Stimulated activated CD4-positive, alpha-beta T cell treated with anti-CD3 and anti-CD28 coated beads, Interleukin-12 subunit alpha, Interleukin-12 subunit beta, amount 100 ng/mL, for 24 hours (primary cell): ENCODE measurements around the gene USP54.

Experiments used
- DNase-seq, 2 experiments: peaks; one replicate each; pipeline ENCODE4 v3.0.0-alpha.2; 2020; ENCODE audit warnings: low read depth in 2 of 2

Gene USP54

DNA sequence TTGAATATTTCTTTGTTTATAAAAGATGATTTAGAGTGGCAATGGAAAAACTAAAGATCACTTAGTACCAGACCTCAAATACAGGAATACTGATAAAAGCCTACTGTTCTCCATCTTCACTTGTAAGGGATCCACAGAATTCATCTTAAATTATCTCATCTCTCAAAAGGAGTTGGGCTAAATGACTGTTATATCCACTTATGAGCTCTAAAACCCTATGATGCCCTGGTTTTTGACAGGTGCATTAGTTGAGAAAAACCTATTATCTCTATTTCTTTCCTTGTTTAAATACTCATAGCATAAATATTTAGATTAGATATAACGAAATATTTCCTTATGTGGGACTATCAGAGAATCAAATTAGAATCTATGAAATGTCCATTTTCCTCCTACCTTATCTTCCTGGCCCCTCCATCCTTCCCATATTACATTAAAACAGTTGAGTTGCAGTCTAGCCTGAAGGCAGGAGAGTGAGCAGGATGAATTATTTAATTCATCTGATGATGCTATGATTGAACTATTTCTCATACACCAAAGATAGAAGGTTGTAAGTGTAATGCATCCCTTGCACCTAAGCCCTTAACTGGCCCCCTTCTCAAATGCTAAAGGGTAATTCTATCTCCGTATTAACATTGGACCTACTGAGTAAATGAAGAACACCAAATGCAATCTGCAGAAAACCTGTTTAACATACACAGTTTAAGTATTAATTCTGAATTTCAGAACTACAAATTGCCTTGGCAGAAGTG, 125.0 kb downstream of the USP54 start:
- no peak for DNase-seq

DNA sequence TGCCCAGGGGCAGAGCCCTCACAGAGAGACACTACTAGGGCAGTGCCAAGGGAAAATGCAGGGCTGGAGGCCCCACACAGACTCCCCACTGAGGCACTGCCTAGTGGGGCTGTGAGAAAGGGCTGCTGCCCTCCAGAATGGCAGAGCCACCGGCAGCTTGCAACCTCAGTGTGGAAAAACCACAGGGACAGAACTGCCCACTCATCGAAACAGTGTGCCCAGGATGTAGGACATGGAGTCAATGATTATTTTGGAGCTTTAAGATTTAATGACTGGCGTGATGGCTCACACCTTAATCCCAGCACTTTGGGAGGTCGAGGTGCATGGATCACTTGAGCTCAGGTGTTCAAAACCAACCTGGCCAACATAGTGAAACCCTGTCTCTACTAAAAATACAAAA, 130.2 kb downstream of the USP54 start:
- no peak for DNase-seq

DNA sequence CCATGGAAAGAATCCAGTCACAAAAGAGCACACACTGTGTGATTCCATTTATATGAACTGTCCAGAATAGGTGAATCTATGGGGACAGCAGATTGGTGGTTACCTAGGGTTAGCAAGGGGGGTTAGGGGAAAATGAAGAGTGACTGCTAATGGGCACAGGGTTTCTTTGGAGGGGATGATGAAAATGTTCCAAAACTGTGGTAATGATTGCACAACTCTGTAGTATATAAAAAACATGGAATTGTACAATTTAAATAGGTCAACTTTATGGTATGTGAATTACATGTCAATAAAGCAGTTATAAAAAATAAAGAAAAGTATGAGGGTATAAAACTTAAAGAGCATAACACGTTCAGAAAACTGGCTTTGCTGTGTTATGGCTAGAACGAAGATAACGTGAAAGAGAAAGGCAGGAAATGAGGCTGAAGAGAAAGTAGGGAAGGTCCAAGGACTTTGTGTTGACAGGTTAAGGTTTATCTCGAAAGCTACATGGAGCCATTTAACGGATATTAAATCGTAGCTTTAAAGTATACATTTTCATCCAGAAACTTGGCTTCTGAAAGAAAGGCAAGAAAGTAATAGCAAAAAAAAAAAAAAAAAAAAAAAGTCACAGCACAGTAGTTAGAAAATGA, 131.3 kb downstream of the USP54 start:
- no peak for DNase-seq

DNA sequence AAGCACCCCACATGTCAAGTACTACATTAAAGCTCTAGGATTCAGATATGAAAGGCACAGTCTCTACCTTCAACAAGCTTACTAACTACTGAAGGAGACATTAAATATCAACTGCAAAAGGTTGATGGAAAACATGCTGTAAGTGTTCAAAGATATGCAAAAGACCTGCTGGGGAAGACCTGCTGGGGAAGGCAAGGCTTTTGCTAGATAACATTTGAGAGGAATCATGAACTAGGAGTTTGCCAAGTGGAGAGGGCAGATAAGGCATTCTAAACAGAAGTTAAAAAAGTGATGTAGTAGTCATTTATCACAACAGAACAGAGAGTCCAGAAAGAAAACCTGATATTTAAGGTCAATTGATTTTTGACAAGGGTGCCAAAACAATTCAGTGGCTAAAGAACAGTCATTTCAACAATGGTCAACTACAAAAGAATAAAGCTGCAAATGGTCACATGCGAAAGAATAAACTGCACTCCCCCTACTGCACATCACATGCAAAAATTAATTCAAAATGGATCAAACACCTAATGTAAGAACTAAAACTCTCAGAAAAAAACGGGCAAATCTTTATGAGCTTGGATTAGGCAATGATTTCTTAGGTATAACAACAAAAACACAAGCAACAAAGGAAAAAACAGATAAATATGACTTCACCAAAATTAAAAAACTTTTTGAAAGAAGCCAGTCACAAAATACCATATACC, 134.8 kb downstream of the USP54 start:
- no peak for DNase-seq

DNA sequence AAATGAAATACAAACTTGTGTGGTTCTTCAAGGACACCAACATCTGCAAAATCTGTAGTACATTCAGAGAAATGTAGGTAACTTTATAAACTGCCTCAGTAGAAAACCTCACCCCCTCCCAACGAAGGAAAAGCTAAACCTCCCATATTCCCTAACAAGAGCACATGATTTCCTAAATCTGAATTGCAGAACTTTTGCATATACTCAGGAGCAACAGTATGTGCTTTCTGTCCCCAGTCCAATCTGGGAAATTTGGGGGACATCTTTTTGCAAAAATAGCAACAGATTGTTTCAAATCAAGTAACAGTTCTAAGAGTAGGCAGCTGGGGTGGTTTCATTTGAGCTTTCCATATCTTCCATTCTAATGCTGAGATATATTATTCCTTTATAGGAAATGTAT, 142.0 kb downstream of the USP54 start:
- DNase-seq, result no peak

DNA sequence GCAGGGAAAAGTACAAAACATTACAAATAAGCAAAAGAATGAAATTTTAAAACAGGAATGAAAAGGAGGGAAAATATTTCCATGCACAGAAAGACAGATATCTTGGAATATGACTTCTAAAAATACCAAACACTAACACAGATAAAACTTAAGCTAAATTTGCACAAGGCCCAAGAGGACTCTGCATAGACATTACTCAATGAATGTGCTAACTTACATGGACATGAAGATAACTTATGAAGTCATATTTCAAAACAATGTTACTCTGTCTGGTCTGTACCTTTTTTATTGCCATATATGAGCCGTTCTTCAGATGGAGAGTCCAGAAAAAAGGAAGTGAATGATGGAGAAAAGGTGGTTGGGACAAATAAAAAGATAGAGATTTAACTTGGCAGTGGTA, 142.8 kb downstream of the USP54 start:
- no peak for DNase-seq
